ENCODE results near the gene GNMT. TPM values are rescaled to one million over a fixed set of nuclear protein-coding genes. Genes with fewer than 3 reads are reported as not detected.
A peak's percentile ranks its signal among the peaks of the same experiment; 100 is the strongest.

Gene GNMT
- total RNA-seq, 5 donors from 2014 or later (not counting 1 experiment from before 2014, with no cell fraction given), result 0.93 to 3.4 (median 1.3) TPM

GRCh38 chr6:42962502-42963178, 2.1 kb downstream of the GNMT start:
- Histone ChIP-seq H3K4me3 (ENCODE audit: control insufficient read depth in 1 of 2, extremely low read depth in 1 of 2, low read length in 1 of 2) (no peak overlapping the region), H3K27me3 (replicated peaks in 1 of 2; ENCODE audit: control insufficient read depth in 2 of 2, extremely low read depth in 1 of 2, insufficient read depth in 2 of 2, low read length in 1 of 2) (peaks cover 0 to 19% of the 10 kb centered on the region in 2 experiments), H3K27ac (ENCODE audit: low read length) (no peak overlapping the region), H3K4me1 (ENCODE audit: control insufficient read depth in 1 of 2, extremely low read depth in 1 of 2, insufficient read depth in 2 of 2, low read length in 2 of 2) (peaks cover 2 to 17% of the 10 kb centered on the region in 2 experiments), H3K36me3 (ENCODE audit: control insufficient read depth in 2 of 2, extremely low read depth in 1 of 2, insufficient read depth in 1 of 2, low read length in 1 of 2) (peaks cover 8 to 43% of the 10 kb centered on the region in 2 donors), H3K9me3 (no peaks in the 10 kb centered on the region)
- H3K27ac Mint-ChIP-seq, result no peak overlapping the region
- H3K36me3 Mint-ChIP-seq, result peaks cover 27% of the 10 kb centered on the region
- WGBS (ENCODE audit: insufficient coverage), result 94% methylated on average over 4 of the region's 13 CpGs
- DNase-seq (no peak), ATAC-seq (replicated peaks in 1 of 4) (no peak)
- no peaks in the 10 kb centered on the region for H3K27me3 Mint-ChIP-seq
- H3K4me3 Mint-ChIP-seq, result peak overlapping the region in 1 of 3 donors; percentile 31
- peaks cover 21 to 25% (median 22%) of the 10 kb centered on the region in 3 donors for H3K4me1 Mint-ChIP-seq
- CTCF ChIA-PET, result no interaction called here
- POLR2A ChIA-PET, result no interaction called here
- no peaks in the 10 kb centered on the region for H3K9me3 Mint-ChIP-seq

GRCh38 chr6:42963179-42963854, 2.8 kb downstream of the GNMT start:
- H3K27ac ChIP-seq (ENCODE audit: low read length), result no peak overlapping the region
- WGBS (ENCODE audit: insufficient coverage), result 88% methylated on average over 6 of the region's 12 CpGs
- H3K36me3 Mint-ChIP-seq, result peaks cover 27% of the 10 kb centered on the region

GRCh38 chr6:42963855-42964605, 3.5 kb downstream of the GNMT start:
- WGBS (ENCODE audit: insufficient coverage), result 96% methylated on average over 5 of the region's 9 CpGs
- POLR2A ChIA-PET, result interaction anchor here (0.5 to 0.6 kb wide), 2 partner anchors 35 to 163 kb away, joined by 3 to 12 read pairs; partner anchors contain the start of gene CNPY3 (in 1 of the 2)
- Histone ChIP-seq H3K27me3 (replicated peaks in 1 of 2; ENCODE audit: control insufficient read depth in 2 of 2, extremely low read depth in 1 of 2, insufficient read depth in 2 of 2, low read length in 1 of 2) (peaks cover 0 to 19% of the 10 kb centered on the region in 2 experiments), H3K27ac (ENCODE audit: low read length) (no peak overlapping the region), H3K4me3 (ENCODE audit: control insufficient read depth in 1 of 2, extremely low read depth in 1 of 2, low read length in 1 of 2) (no peak overlapping the region), H3K4me1 (ENCODE audit: control insufficient read depth in 1 of 2, extremely low read depth in 1 of 2, insufficient read depth in 2 of 2, low read length in 2 of 2) (peaks cover 2 to 17% of the 10 kb centered on the region in 2 experiments), H3K9me3 (no peaks in the 10 kb centered on the region), H3K36me3 (ENCODE audit: control insufficient read depth in 2 of 2, extremely low read depth in 1 of 2, insufficient read depth in 1 of 2, low read length in 1 of 2) (peaks cover 8 to 54% of the 10 kb centered on the region in 2 donors)
- Mint-ChIP-seq H3K4me3 (no peak overlapping the region), H3K36me3 (peaks cover 30% of the 10 kb centered on the region), H3K9me3 (no peaks in the 10 kb centered on the region), H3K4me1 (peaks cover 21 to 25% (median 22%) of the 10 kb centered on the region in 3 donors), H3K27me3 (no peaks in the 10 kb centered on the region), H3K27ac (no peak overlapping the region)
- peak in 2 of 4 experiments; percentile 22 to 44 for ATAC-seq (replicated peaks in 1 of 4)
- CTCF ChIA-PET, result no interaction called here
- DNase-seq, result peak in 7 of 35 experiments; percentile 15 to 52 (median 28)

More at GRCh38 chr6:42963179-42963854, 2.8 kb downstream of the GNMT start:
- H3K36me3 ChIP-seq (ENCODE audit: control insufficient read depth in 2 of 2, extremely low read depth in 1 of 2, insufficient read depth in 1 of 2, low read length in 1 of 2), result peaks cover 8 to 48% of the 10 kb centered on the region in 2 donors
- ChIA-PET CTCF (no interaction called here), POLR2A (no interaction called here)
- H3K4me3 ChIP-seq (ENCODE audit: control insufficient read depth in 1 of 2, extremely low read depth in 1 of 2, low read length in 1 of 2), result no peak overlapping the region
- DNase-seq (no peak), ATAC-seq (replicated peaks in 1 of 4) (no peak)
- Mint-ChIP-seq H3K4me1 (peaks cover 21 to 25% (median 22%) of the 10 kb centered on the region in 3 donors), H3K9me3 (no peaks in the 10 kb centered on the region), H3K27ac (no peak overlapping the region), H3K4me3 (no peak overlapping the region), H3K27me3 (no peaks in the 10 kb centered on the region)
- H3K27me3 ChIP-seq (replicated peaks in 1 of 2; ENCODE audit: control insufficient read depth in 2 of 2, extremely low read depth in 1 of 2, insufficient read depth in 2 of 2, low read length in 1 of 2), result peaks cover 0 to 19% of the 10 kb centered on the region in 2 experiments
- H3K4me1 ChIP-seq (ENCODE audit: control insufficient read depth in 1 of 2, extremely low read depth in 1 of 2, insufficient read depth in 2 of 2, low read length in 2 of 2), result peaks cover 2 to 17% of the 10 kb centered on the region in 2 experiments
- no peaks in the 10 kb centered on the region for H3K9me3 ChIP-seq

GRCh38 chr6:42966571-42966970, 6.0 kb downstream of the GNMT start:
- Mint-ChIP-seq H3K4me3 (no peak overlapping the region), H3K9me3 (no peaks in the 10 kb centered on the region), H3K36me3 (peaks cover 35% of the 10 kb centered on the region), H3K27ac (no peak overlapping the region), H3K27me3 (no peaks in the 10 kb centered on the region), H3K4me1 (peaks cover 5% of the 10 kb centered on the region in 3 donors)
- WGBS (ENCODE audit: insufficient coverage), result 88% methylated on average over 6 of the region's 7 CpGs
- no peaks in the 10 kb centered on the region for H3K4me1 ChIP-seq (ENCODE audit: control insufficient read depth in 1 of 2, extremely low read depth in 1 of 2, insufficient read depth in 2 of 2, low read length in 2 of 2)
- H3K27ac ChIP-seq (ENCODE audit: low read length), result no peak overlapping the region
- H3K27me3 ChIP-seq (replicated peaks in 1 of 2; ENCODE audit: control insufficient read depth in 2 of 2, extremely low read depth in 1 of 2, insufficient read depth in 2 of 2, low read length in 1 of 2), result peaks cover 0 to 8% of the 10 kb centered on the region in 2 experiments
- DNase-seq (no peak), ATAC-seq (replicated peaks in 1 of 4) (no peak)
- H3K4me3 ChIP-seq (ENCODE audit: control insufficient read depth in 1 of 2, extremely low read depth in 1 of 2, low read length in 1 of 2), result no peak overlapping the region
- no peaks in the 10 kb centered on the region for H3K9me3 ChIP-seq
- ChIA-PET POLR2A (interaction anchor here in 1 of 2 donors (1.2 kb wide), 1 partner anchor 148 kb away, joined by 3 read pairs; no protein-coding TSS in a partner anchor), CTCF (interaction anchor here in 1 of 2 donors (0.6 kb wide), 1 partner anchor 34 kb away, joined by 3 read pairs; no protein-coding TSS in a partner anchor)
- H3K36me3 ChIP-seq (ENCODE audit: control insufficient read depth in 2 of 2, extremely low read depth in 1 of 2, insufficient read depth in 1 of 2, low read length in 1 of 2), result peaks cover 10 to 72% of the 10 kb centered on the region in 2 donors

- ATAC-seq (replicated peaks in 1 of 4), result no peak
- Histone ChIP-seq H3K27me3 (replicated peaks in 1 of 2; ENCODE audit: control insufficient read depth in 2 of 2, extremely low read depth in 1 of 2, insufficient read depth in 2 of 2, low read length in 1 of 2) (peaks cover 0 to 3% of the 10 kb centered on the region in 2 experiments), H3K27ac (ENCODE audit: low read length) (no peak overlapping the region), H3K36me3 (ENCODE audit: control insufficient read depth in 2 of 2, extremely low read depth in 1 of 2, insufficient read depth in 1 of 2, low read length in 1 of 2) (peaks cover 10 to 70% of the 10 kb centered on the region in 2 donors), H3K4me3 (ENCODE audit: control insufficient read depth in 1 of 2, extremely low read depth in 1 of 2, low read length in 1 of 2) (no peak overlapping the region), H3K4me1 (ENCODE audit: control insufficient read depth in 1 of 2, extremely low read depth in 1 of 2, insufficient read depth in 2 of 2, low read length in 2 of 2) (no peaks in the 10 kb centered on the region), H3K9me3 (no peaks in the 10 kb centered on the region)
- 95% methylated on average over 11 of the region's 11 CpGs for WGBS (ENCODE audit: insufficient coverage)
- Mint-ChIP-seq H3K9me3 (no peaks in the 10 kb centered on the region), H3K4me1 (peaks cover 0 to 2% (median 0%) of the 10 kb centered on the region in 3 donors), H3K36me3 (peaks cover 30% of the 10 kb centered on the region), H3K4me3 (no peak overlapping the region), H3K27ac (no peak overlapping the region), H3K27me3 (no peaks in the 10 kb centered on the region)
- no peak for DNase-seq
- ChIA-PET CTCF (interaction anchor here in 1 of 2 donors (0.7 kb wide), 1 partner anchor 144 kb away, joined by 4 read pairs; no protein-coding TSS in a partner anchor), POLR2A (interaction anchor here in 1 of 2 donors (0.6 kb wide), 2 partner anchors 55 to 505 kb away, joined by 5 to 8 read pairs; no protein-coding TSS in a partner anchor)
Observed at GRCh38 chr6:42967228-42967627, 6.7 kb downstream of the GNMT start.

All from T-cell (primary cell).